Cerebellar cortex (tissue), 1 donor: ENCODE measurements around the gene PLPPR3.
"Not testable (repeated sequence)": the region's sequence is repeated elsewhere in the genome, so short reads cannot be mapped to it uniquely, and the experiment has no call there.

ENCODE experiments used
- DNase-seq: peaks from one replicate; pipeline ENCODE4 v3.0.0-alpha.2; 2015; ENCODE audit warnings: low spot score

Gene PLPPR3

GRCh38 chr19:853614-854220, 32.0 kb upstream of the PLPPR3 start:
- not testable (repeated sequence) for DNase-seq

- DNase-seq = no peak
Measured at GRCh38 chr19:853014-853585, 31.3 kb upstream of the PLPPR3 start.

- DNase-seq = no peak
Measured at GRCh38 chr19:852136-853013, 30.6 kb upstream of the PLPPR3 start, which contains the start of gene ELANE. ELANE (plus strand) TSS chr19:852303; CDS start chr19:852329, 26 bp downstream.

GRCh38 chr19:850979-851335, 29.2 kb upstream of the PLPPR3 start:
- DNase-seq = no peak

- peak; percentile 32 for DNase-seq
Measured at GRCh38 chr19:850221-850978, 28.6 kb upstream of the PLPPR3 start.

- DNase-seq = not testable (repeated sequence)
Measured at GRCh38 chr19:849195-849594, 27.4 kb upstream of the PLPPR3 start.

GRCh38 chr19:848386-848921, 26.7 kb upstream of the PLPPR3 start:
- no peak for DNase-seq

GRCh38 chr19:845707-846521, 24.2 kb upstream of the PLPPR3 start:
- no peak for DNase-seq

GRCh38 chr19:844546-844971, 22.8 kb upstream of the PLPPR3 start:
- no peak for DNase-seq

GRCh38 chr19:843836-844545, 22.2 kb upstream of the PLPPR3 start:
- no peak for DNase-seq

- no peak for DNase-seq
Measured at GRCh38 chr19:843180-843835, 21.6 kb upstream of the PLPPR3 start.

GRCh38 chr19:842802-843179, 21.0 kb upstream of the PLPPR3 start:
- DNase-seq = not testable (repeated sequence)

GRCh38 chr19:840519-841206, 18.9 kb upstream of the PLPPR3 start, which contains the start of gene PRTN3:
PRTN3 (plus strand) TSS chr19:840999; CDS start chr19:841009, 10 bp downstream.
- DNase-seq = no peak

- DNase-seq = no peak
Measured at GRCh38 chr19:835210-835810, 13.6 kb upstream of the PLPPR3 start.

GRCh38 chr19:834216-834615, 12.5 kb upstream of the PLPPR3 start:
- DNase-seq = no peak

- DNase-seq = no peak
Measured at GRCh38 chr19:831407-832369, 9.9 kb upstream of the PLPPR3 start.

GRCh38 chr19:829129-829758, 7.5 kb upstream of the PLPPR3 start:
- no peak for DNase-seq
